Gastrocnemius medialis (tissue), 4 donors: Measurements from ENCODE around the gene LEKR1. TPM values are rescaled to one million over a fixed set of nuclear protein-coding genes. Genes with fewer than 3 reads are reported as not detected.

ENCODE experiments used
- ATAC-seq, 2 donors: fragments of 150-250 bp; one replicate each; pipeline ENCODE4 v1.9.1; 2016
- DNase-seq, 2 donors: peaks; one replicate each; pipeline ENCODE4 v3.0.0-alpha.2; 2019
- H3K27ac ChIP-seq, 4 donors: fragments of 200-600 bp; sonication (generic); 1 replicate in 1 of 4; 2 replicates in 3 of 4; pipeline ENCODE4 v1.5.1; 2016 to 2018; ENCODE audit warnings: mild to moderate bottlenecking in 2 of 4, moderate library complexity in 1 of 4
- H3K27me3 ChIP-seq, 3 donors: fragments of 200-600 bp; sonication (generic) in 2 of 3; 1 replicate in 1 of 3; 2 replicates in 2 of 3; pipeline versions ENCODE4 v1.5.1 to v1.6.0; 2016 to 2019; ENCODE audit warnings: mild to moderate bottlenecking in 1 of 3, moderate library complexity in 1 of 3
- H3K36me3 ChIP-seq, 2 donors: fragments of 200-600 bp; sonication (generic) in 1 of 2; one replicate each; pipeline ENCODE4 v1.5.1; 2017 to 2018
- H3K4me1 ChIP-seq, 2 donors: fragments of 200-600 bp; sonication (generic) in 1 of 2; one replicate each; pipeline ENCODE4 v1.5.1; 2016 to 2017; ENCODE audit warnings: mild to moderate bottlenecking in 2 of 2
- H3K4me3 ChIP-seq, 4 donors: fragments of 200-600 bp; sonication (generic) in 3 of 4; 1 replicate in 1 of 4; 2 replicates in 3 of 4; pipeline ENCODE4 v1.5.1; 2016 to 2019; ENCODE audit warnings: mild to moderate bottlenecking in 2 of 4
- H3K9me3 ChIP-seq, 3 donors: fragments of 200-600 bp; sonication (generic) in 2 of 3; 1 replicate in 1 of 3; 2 replicates in 2 of 3; pipeline ENCODE4 v1.5.1; 2016 to 2019
- CTCF ChIP-seq, 5 experiments: fragments of 450-650 bp in 3 of 5; fragments of 200-600 bp in 2 of 5; sonication (generic) in 2 of 5; IDR thresholded peaks in 4 of 5; conservative IDR thresholded peaks in 1 of 5; 1 replicate in 4 of 5; 2 replicates in 1 of 5; pipeline ENCODE4 v1.5.1; 2016 to 2019; ENCODE audit warnings: antibody characterized with exemption in 5 of 5, mild to moderate bottlenecking in 3 of 5, moderate library complexity in 3 of 5
- POLR2A ChIP-seq, 2 donors: fragments of 450-650 bp; IDR thresholded peaks; one replicate each; pipeline ENCODE4 v1.6.1; 2017; ENCODE audit warnings: antibody characterized with exemption in 2 of 2, mild to moderate bottlenecking in 2 of 2, moderate library complexity in 2 of 2
- in situ Hi-C, 4 donors: fragments of 200-750 bp; cut with MboI; loops; one replicate each; pipeline versions ENCODE4 v1.15.0 to v1.8.0; 2017; ENCODE audit warnings: low sequenced_read_pairs in 4 of 4
- intact Hi-C: fragments of 100-400 bp; cut with DNase I; formaldehyde crosslinking; loops from one replicate; pipeline ENCODE4 v1.15.1; 2023; ENCODE audit warnings: low total_unique reads
- total RNA-seq, 4 donors: library from RNA; depleted of rRNA; stranded (reverse); fragments of >200 nt; gene quantifications; one replicate each; pipeline versions ENCODE4 v1.1.0 to v1.2.3, GENCODE V29; 2016

Gene LEKR1
- total RNA-seq, 4 donors from 2014 or later, result 0.20 to 0.56 TPM; not detected in 2

- no peak for ATAC-seq
- intact Hi-C loops (no loop called here), in situ Hi-C loops (no loop called here)
- H3K4me1 ChIP-seq, result no peaks in the 10 kb centered on the region
- no peak for TF ChIP-seq POLR2A (IDR thresholded peaks at IDR 0.05)
- no peak for TF ChIP-seq CTCF (IDR thresholded peaks at IDR 0.05 in 4 of 5, conservative IDR thresholded peaks at IDR 0.05 in 1 of 5)
- no peaks in the 10 kb centered on the region for H3K9me3 ChIP-seq
- H3K36me3 ChIP-seq, result no peaks in the 10 kb centered on the region
- no peak overlapping the region for H3K27ac ChIP-seq
- DNase-seq, result no peak
- no peaks in the 10 kb centered on the region for H3K27me3 ChIP-seq
- no peak overlapping the region for H3K4me3 ChIP-seq
These were observed 201.9 kb downstream of the LEKR1 start for GRCh38 chr3:157027861-157028745.

GRCh38 chr3:157029365-157029790 is 203.2 kb downstream of the LEKR1 start:
- in situ Hi-C loops (no loop called here), intact Hi-C loops (no loop called here)
- Histone ChIP-seq H3K27ac (no peak overlapping the region), H3K9me3 (no peaks in the 10 kb centered on the region), H3K36me3 (no peaks in the 10 kb centered on the region), H3K27me3 (no peaks in the 10 kb centered on the region), H3K4me3 (no peak overlapping the region), H3K4me1 (no peaks in the 10 kb centered on the region)
- DNase-seq (no peak), ATAC-seq (no peak)
- no peak for TF ChIP-seq CTCF (IDR thresholded peaks at IDR 0.05 in 4 of 5, conservative IDR thresholded peaks at IDR 0.05 in 1 of 5)
- no peak for TF ChIP-seq POLR2A (IDR thresholded peaks at IDR 0.05)

- intact Hi-C loops (no loop called here), in situ Hi-C loops (no loop called here)
- no peaks in the 10 kb centered on the region for H3K36me3 ChIP-seq
- no peak for ATAC-seq
- no peak for DNase-seq
- no peaks in the 10 kb centered on the region for H3K9me3 ChIP-seq
- TF ChIP-seq POLR2A (IDR thresholded peaks at IDR 0.05) (no peak), CTCF (IDR thresholded peaks at IDR 0.05 in 4 of 5, conservative IDR thresholded peaks at IDR 0.05 in 1 of 5) (no peak)
- H3K4me1 ChIP-seq, result no peaks in the 10 kb centered on the region
- H3K27ac ChIP-seq, result no peak overlapping the region
- no peaks in the 10 kb centered on the region for H3K27me3 ChIP-seq
- no peak overlapping the region for H3K4me3 ChIP-seq
These were observed 204.6 kb downstream of the LEKR1 start for GRCh38 chr3:157030712-157031111.

GRCh38 chr3:157033001-157033400 is 206.8 kb downstream of the LEKR1 start:
- Histone ChIP-seq H3K36me3 (no peaks in the 10 kb centered on the region), H3K9me3 (no peaks in the 10 kb centered on the region), H3K27ac (no peak overlapping the region), H3K4me1 (no peaks in the 10 kb centered on the region), H3K27me3 (no peaks in the 10 kb centered on the region), H3K4me3 (no peak overlapping the region)
- in situ Hi-C loops, result no loop called here
- ATAC-seq (no peak), DNase-seq (no peak)
- no peak for TF ChIP-seq CTCF (IDR thresholded peaks at IDR 0.05 in 4 of 5, conservative IDR thresholded peaks at IDR 0.05 in 1 of 5)
- TF ChIP-seq POLR2A (IDR thresholded peaks at IDR 0.05), result no peak
- intact Hi-C loops, result no loop called here
